Tibial nerve (tissue), 4 donors: ENCODE measurements around the gene INPP4B. TPM values are rescaled to one million over a fixed set of nuclear protein-coding genes. Genes with fewer than 3 reads are reported as not detected.

Source experiments
- DNase-seq, 2 donors: peaks; one replicate each; pipeline ENCODE4 v3.0.0-alpha.2; 2019; ENCODE audit warnings: low spot score in 2 of 2
- H3K27ac ChIP-seq, 4 donors: fragments of 200-600 bp; sonication (generic) in 3 of 4; one replicate each; pipeline ENCODE4 v1.5.1; 2017 to 2019; ENCODE audit warnings: mild to moderate bottlenecking in 1 of 4
- H3K27me3 ChIP-seq, 2 donors: fragments of 200-600 bp; sonication (generic) in 1 of 2; one replicate each; pipeline versions ENCODE4 v1.5.1 to v1.6.0; 2017 to 2019
- H3K36me3 ChIP-seq, 3 donors: fragments of 200-600 bp; sonication (generic); one replicate each; pipeline ENCODE4 v1.5.1; 2018 to 2019
- H3K4me1 ChIP-seq, 4 donors: fragments of 200-600 bp; sonication (generic) in 3 of 4; one replicate each; pipeline ENCODE4 v1.5.1; 2017 to 2019
- H3K4me3 ChIP-seq, 4 donors: fragments of 200-600 bp; sonication (generic) in 3 of 4; one replicate each; pipeline ENCODE4 v1.5.1; 2017 to 2019; ENCODE audit warnings: mild to moderate bottlenecking in 1 of 4, moderate library complexity in 1 of 4
- H3K9me3 ChIP-seq, 4 donors: fragments of 200-600 bp; sonication (generic) in 3 of 4; one replicate each; pipeline ENCODE4 v1.5.1; 2017 to 2019
- EP300 ChIP-seq, 2 donors: sonication (generic); formaldehyde crosslinking; IDR thresholded peaks; one replicate each; pipeline ENCODE4 v1.6.1; 2017; ENCODE audit warnings: antibody characterized with exemption in 2 of 2, mild to moderate bottlenecking in 1 of 2
- POLR2A ChIP-seq, 2 donors: fragments of 450-650 bp; IDR thresholded peaks; one replicate each; pipeline ENCODE4 v1.6.1; 2017; ENCODE audit warnings: antibody characterized with exemption in 2 of 2, mild to moderate bottlenecking in 2 of 2, moderate library complexity in 2 of 2
- WGBS, 2 donors: methylation state at CpG; one replicate each; pipeline ENCODE4 v1.1.5; 2018; 5-methylcytosine and 5-hydroxymethylcytosine counted together
- total RNA-seq, 4 donors: library from RNA; depleted of rRNA; stranded (reverse); fragments of >200 nt; gene quantifications; one replicate each; pipeline ENCODE4 v1.1.0, GENCODE V29; 2016
- TF ChIP-seq, protein P1 (sequence below), 5 experiments: fragments of 200-600 bp in 3 of 5; fragments of 450-650 bp in 2 of 5; sonication (generic) in 3 of 5; IDR thresholded peaks; one replicate each; pipeline ENCODE4 v1.5.1; 2016 to 2019; ENCODE audit warnings: antibody characterized with exemption in 5 of 5, mild to moderate bottlenecking in 3 of 5, moderate library complexity in 2 of 5

Gene INPP4B
- total RNA-seq, 4 donors from 2014 or later, result 16.3 to 32.4 (median 24.8) TPM

DNA sequence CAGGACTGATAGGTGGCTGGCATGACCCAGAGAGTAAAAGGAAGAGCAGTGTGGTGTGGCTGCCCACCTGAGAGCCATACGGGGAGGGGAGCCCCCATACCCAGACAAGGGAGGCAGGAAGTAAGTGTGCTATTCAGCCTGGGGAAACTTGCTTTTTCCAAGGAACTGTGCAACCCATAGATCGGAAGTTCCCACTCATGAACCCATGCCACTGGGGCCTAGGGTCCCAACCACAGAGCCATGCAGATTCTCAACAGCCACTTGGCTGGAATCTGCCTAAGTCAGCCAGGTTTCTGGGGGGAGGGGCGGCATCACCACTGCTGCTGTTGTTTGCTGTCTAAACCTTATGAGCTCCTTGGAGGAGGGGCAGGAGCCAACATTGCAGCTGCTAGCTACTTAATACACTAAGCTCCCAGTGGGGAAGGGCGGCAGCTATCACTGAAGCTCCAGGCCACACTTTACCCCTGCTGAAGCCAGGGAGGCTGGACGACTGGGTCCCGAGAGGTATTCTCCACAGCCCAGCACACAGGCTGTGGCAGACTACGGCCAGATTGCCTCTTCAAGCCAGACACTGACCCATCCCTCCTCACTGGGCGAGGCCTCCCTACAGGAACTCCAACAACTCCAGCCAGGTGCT, 410.4 kb downstream of the INPP4B start:
- Histone ChIP-seq H3K36me3 (no peaks in the 10 kb centered on the region), H3K4me3 (no peak overlapping the region), H3K27ac (no peak overlapping the region), H3K27me3 (no peaks in the 10 kb centered on the region), H3K4me1 (no peaks in the 10 kb centered on the region), H3K9me3 (peaks cover 0 to 4% (median 0%) of the 10 kb centered on the region in 4 donors)
- WGBS, 2 donors, result 85 to 86% methylated on average over 3 to 8 of the region's 8 CpGs
- DNase-seq, result no peak
- TF ChIP-seq POLR2A (IDR thresholded peaks at IDR 0.05) (no peak), EP300 (IDR thresholded peaks at IDR 0.05) (no peak)
- TF ChIP-seq, protein P1, sequence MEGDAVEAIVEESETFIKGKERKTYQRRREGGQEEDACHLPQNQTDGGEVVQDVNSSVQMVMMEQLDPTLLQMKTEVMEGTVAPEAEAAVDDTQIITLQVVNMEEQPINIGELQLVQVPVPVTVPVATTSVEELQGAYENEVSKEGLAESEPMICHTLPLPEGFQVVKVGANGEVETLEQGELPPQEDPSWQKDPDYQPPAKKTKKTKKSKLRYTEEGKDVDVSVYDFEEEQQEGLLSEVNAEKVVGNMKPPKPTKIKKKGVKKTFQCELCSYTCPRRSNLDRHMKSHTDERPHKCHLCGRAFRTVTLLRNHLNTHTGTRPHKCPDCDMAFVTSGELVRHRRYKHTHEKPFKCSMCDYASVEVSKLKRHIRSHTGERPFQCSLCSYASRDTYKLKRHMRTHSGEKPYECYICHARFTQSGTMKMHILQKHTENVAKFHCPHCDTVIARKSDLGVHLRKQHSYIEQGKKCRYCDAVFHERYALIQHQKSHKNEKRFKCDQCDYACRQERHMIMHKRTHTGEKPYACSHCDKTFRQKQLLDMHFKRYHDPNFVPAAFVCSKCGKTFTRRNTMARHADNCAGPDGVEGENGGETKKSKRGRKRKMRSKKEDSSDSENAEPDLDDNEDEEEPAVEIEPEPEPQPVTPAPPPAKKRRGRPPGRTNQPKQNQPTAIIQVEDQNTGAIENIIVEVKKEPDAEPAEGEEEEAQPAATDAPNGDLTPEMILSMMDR (IDR thresholded peaks at IDR 0.05), result no peak

GRCh38 chr4:142434519-142435224, 411.4 kb downstream of the INPP4B start:
- H3K27me3 ChIP-seq, result no peaks in the 10 kb centered on the region
- DNase-seq, result no peak
- H3K4me3 ChIP-seq, result no peak overlapping the region
- no peaks in the 10 kb centered on the region for H3K4me1 ChIP-seq
- 86 to 92% methylated on average over 2 of the region's 2 CpGs for WGBS, 2 donors
- H3K36me3 ChIP-seq, result no peaks in the 10 kb centered on the region
- H3K27ac ChIP-seq, result no peak overlapping the region
- H3K9me3 ChIP-seq, result peaks cover 0 to 4% (median 0%) of the 10 kb centered on the region in 4 donors
- TF ChIP-seq POLR2A (IDR thresholded peaks at IDR 0.05) (no peak), EP300 (IDR thresholded peaks at IDR 0.05) (no peak)
- TF ChIP-seq, protein P1 (IDR thresholded peaks at IDR 0.05), result no peak

- Histone ChIP-seq H3K4me3 (no peak overlapping the region), H3K36me3 (no peaks in the 10 kb centered on the region), H3K27me3 (no peaks in the 10 kb centered on the region), H3K27ac (no peak overlapping the region), H3K9me3 (no peaks in the 10 kb centered on the region), H3K4me1 (no peaks in the 10 kb centered on the region)
- DNase-seq, result no peak
- no peak for TF ChIP-seq POLR2A (IDR thresholded peaks at IDR 0.05)
- no peak for TF ChIP-seq EP300 (IDR thresholded peaks at IDR 0.05)
- TF ChIP-seq, protein P1 (IDR thresholded peaks at IDR 0.05), result no peak
- 90 to 91% methylated on average over 2 of the region's 2 CpGs for WGBS, 2 donors
Observed at GRCh38 chr4:142428715-142429114, 417.4 kb downstream of the INPP4B start.

DNA sequence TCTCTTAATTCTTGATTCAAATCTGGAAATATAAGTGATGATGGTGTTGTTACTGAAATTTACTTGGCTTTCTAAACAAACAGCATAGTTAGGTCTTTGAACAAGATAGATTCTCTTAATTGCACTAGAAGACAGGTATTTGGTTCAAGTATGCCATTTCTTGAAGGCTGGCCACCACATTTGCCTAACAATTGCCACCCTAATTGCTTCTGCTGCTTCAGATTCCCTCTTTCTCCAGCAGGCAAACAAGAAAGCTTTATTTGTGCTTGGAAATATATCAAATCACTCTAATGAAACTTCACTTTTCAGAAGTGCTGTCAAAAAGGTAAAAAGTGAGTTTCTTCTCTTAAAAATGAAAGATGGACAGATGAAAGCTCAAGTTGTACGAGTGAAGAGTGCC, 418.6 kb downstream of the INPP4B start:
- 95 to 100% methylated on average over 1 of the region's 1 CpG for WGBS, 2 donors
- no peak for TF ChIP-seq EP300 (IDR thresholded peaks at IDR 0.05)
- TF ChIP-seq POLR2A (IDR thresholded peaks at IDR 0.05), result no peak
- TF ChIP-seq, protein P1 (IDR thresholded peaks at IDR 0.05), result no peak
- H3K36me3 ChIP-seq, result no peaks in the 10 kb centered on the region
- H3K27ac ChIP-seq, result no peak overlapping the region
- no peaks in the 10 kb centered on the region for H3K4me1 ChIP-seq
- no peak for DNase-seq
- no peaks in the 10 kb centered on the region for H3K9me3 ChIP-seq
- no peak overlapping the region for H3K4me3 ChIP-seq
- no peaks in the 10 kb centered on the region for H3K27me3 ChIP-seq

DNA sequence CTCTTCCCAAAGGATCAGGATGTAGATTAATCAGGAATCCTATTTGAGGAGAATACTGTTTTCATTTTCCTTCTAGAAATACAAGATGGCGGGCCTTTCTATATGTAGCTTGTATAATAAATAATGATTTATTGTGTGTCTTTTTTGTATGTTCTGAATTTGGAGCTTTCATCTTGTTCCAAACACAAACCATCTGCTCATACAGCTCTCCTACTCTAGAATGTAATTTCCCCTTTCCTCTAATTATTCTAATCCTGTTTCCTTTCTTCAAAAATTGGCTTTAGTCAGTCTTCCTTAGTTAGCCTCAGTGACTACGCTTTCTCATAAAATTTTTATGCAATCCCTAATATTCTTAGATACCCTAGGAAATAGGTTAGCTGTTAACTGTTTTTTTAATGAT, 422.2 kb downstream of the INPP4B start:
- H3K9me3 ChIP-seq, result no peaks in the 10 kb centered on the region
- no peak overlapping the region for H3K27ac ChIP-seq
- no peaks in the 10 kb centered on the region for H3K36me3 ChIP-seq
- TF ChIP-seq POLR2A (IDR thresholded peaks at IDR 0.05) (no peak), EP300 (IDR thresholded peaks at IDR 0.05) (no peak)
- TF ChIP-seq, protein P1 (IDR thresholded peaks at IDR 0.05), result no peak
- no peak overlapping the region for H3K4me3 ChIP-seq
- no peak for DNase-seq
- H3K4me1 ChIP-seq, result no peaks in the 10 kb centered on the region
- no peaks in the 10 kb centered on the region for H3K27me3 ChIP-seq
- 89 to 94% methylated on average over 2 of the region's 2 CpGs for WGBS, 2 donors
